ENCODE results near the gene PI4KA. TPM values are rescaled to one million over a fixed set of nuclear protein-coding genes. Genes with fewer than 3 reads are reported as not detected.
"Not testable (repeated sequence)": the region's sequence is repeated elsewhere in the genome, so short reads cannot be mapped to it uniquely, and the experiment has no call there.

Gene PI4KA
- total RNA-seq, 6 experiments from 2014 or later = 51.0 to 61.3 (median 57.2) TPM

GRCh38 chr22:20664594-20664959 is 194.0 kb downstream of the PI4KA start:
- TF ChIP-seq CTCF (IDR thresholded peaks at IDR 0.05) = no peak
- Mint-ChIP-seq H3K4me1 (ENCODE audit: low read depth) (peaks cover 5% of the 10 kb centered on the region; the same call in 1 of the 2 replicates), H3K27me3 (ENCODE audit: insufficient read depth) (peaks cover 14% of the 10 kb centered on the region), H3K27ac (no peak overlapping the region), H3K36me3 (ENCODE audit: low read depth) (no peaks in the 10 kb centered on the region), H3K9me3 (no peaks in the 10 kb centered on the region; the same call in 1 of the 2 replicates), H3K4me3 (no peak overlapping the region)
- no peak for DNase-seq

GRCh38 chr22:20663941-20664593 is 194.5 kb downstream of the PI4KA start:
- H3K9me3 Mint-ChIP-seq = no peaks in the 10 kb centered on the region; the same call in 1 of the 2 replicates
- no peaks in the 10 kb centered on the region for H3K36me3 Mint-ChIP-seq (ENCODE audit: low read depth)
- H3K4me1 Mint-ChIP-seq (ENCODE audit: low read depth) = peaks cover 5% of the 10 kb centered on the region; the same call in 1 of the 2 replicates
- no peak overlapping the region for H3K27ac Mint-ChIP-seq
- no peak for TF ChIP-seq CTCF (IDR thresholded peaks at IDR 0.05)
- H3K4me3 Mint-ChIP-seq = no peak overlapping the region
- no peak for DNase-seq
- H3K27me3 Mint-ChIP-seq (ENCODE audit: insufficient read depth) = peaks cover 17% of the 10 kb centered on the region

GRCh38 chr22:20663137-20663828 is 195.3 kb downstream of the PI4KA start:
- H3K27ac Mint-ChIP-seq = no peak overlapping the region
- no peak for DNase-seq
- no peaks in the 10 kb centered on the region for H3K36me3 Mint-ChIP-seq (ENCODE audit: low read depth)
- H3K9me3 Mint-ChIP-seq = no peaks in the 10 kb centered on the region; the same call in 1 of the 2 replicates
- H3K4me1 Mint-ChIP-seq (ENCODE audit: low read depth) = peaks cover 5% of the 10 kb centered on the region; the same call in 1 of the 2 replicates
- peaks cover 21% of the 10 kb centered on the region for H3K27me3 Mint-ChIP-seq (ENCODE audit: insufficient read depth)
- no peak for TF ChIP-seq CTCF (IDR thresholded peaks at IDR 0.05)
- no peak overlapping the region for H3K4me3 Mint-ChIP-seq

GRCh38 chr22:20662524-20663036 is 196.0 kb downstream of the PI4KA start:
- not testable (repeated sequence) for H3K9me3 Mint-ChIP-seq; H3K4me1 Mint-ChIP-seq (ENCODE audit: low read depth); H3K4me3 Mint-ChIP-seq; DNase-seq; H3K36me3 Mint-ChIP-seq (ENCODE audit: low read depth); H3K27ac Mint-ChIP-seq
- peaks cover 27% of the 10 kb centered on the region for H3K27me3 Mint-ChIP-seq (ENCODE audit: insufficient read depth)

GRCh38 chr22:20661473-20661872 is 197.1 kb downstream of the PI4KA start:
- TF ChIP-seq CTCF (IDR thresholded peaks at IDR 0.05) = no peak
- no peak overlapping the region for H3K27ac Mint-ChIP-seq
- DNase-seq = no peak
- H3K9me3 Mint-ChIP-seq = peaks cover 4% of the 10 kb centered on the region
- H3K27me3 Mint-ChIP-seq (ENCODE audit: insufficient read depth) = peaks cover 32% of the 10 kb centered on the region
- no peak overlapping the region for H3K4me3 Mint-ChIP-seq
- H3K4me1 Mint-ChIP-seq (ENCODE audit: low read depth) = peaks cover 5% of the 10 kb centered on the region; the same call in 1 of the 2 replicates
- no peaks in the 10 kb centered on the region for H3K36me3 Mint-ChIP-seq (ENCODE audit: low read depth)

Measured in HFFc6 (cell line).